ENCODE results near the gene TMEM135. TPM values are rescaled to one million over a fixed set of nuclear protein-coding genes. Genes with fewer than 3 reads are reported as not detected.
A peak's percentile ranks its signal among the peaks of the same experiment; 100 is the strongest.
"Not testable (repeated sequence)": the region's sequence is repeated elsewhere in the genome, so short reads cannot be mapped to it uniquely, and the experiment has no call there.

TMEM135 gene
- total RNA-seq, 2 experiments from 2014 or later = 30.1 to 30.8 TPM

DNA sequence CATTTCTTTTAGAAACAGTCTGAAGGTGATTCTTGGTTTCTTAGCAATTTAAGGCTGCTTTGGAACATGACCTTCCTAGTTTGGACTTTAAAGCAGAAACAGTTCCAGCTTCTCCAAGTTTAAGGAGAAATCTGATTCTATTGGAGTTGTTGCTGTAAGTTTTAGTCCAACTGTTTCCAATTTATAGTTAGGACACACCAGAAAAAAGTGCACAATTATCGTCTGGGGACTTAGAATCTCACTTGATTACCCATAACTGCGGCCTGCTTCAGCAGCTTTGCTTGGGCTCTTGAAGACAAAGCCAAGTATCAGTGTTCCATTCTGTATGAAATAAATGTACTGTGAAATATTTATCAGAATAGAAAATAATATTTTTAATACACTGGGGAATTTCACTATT lies 246.6 kb downstream of the TMEM135 start:
- H3K27ac Mint-ChIP-seq = no peak overlapping the region
- no peaks in the 10 kb centered on the region for H3K27me3 Mint-ChIP-seq
- DNase-seq (no peak), ATAC-seq (no peak)
- H3K4me3 Mint-ChIP-seq = no peak overlapping the region
- peaks cover 3% of the 10 kb centered on the region for H3K9me3 Mint-ChIP-seq (ENCODE audit: low read depth)
- H3K36me3 Mint-ChIP-seq = peaks cover 10% of the 10 kb centered on the region
- CTCF ChIA-PET = interaction anchor here (0.7 kb wide), 1 partner anchor 289 kb away, joined by 3 read pairs; no protein-coding TSS in a partner anchor
- H3K4me1 Mint-ChIP-seq = no peaks in the 10 kb centered on the region

DNA sequence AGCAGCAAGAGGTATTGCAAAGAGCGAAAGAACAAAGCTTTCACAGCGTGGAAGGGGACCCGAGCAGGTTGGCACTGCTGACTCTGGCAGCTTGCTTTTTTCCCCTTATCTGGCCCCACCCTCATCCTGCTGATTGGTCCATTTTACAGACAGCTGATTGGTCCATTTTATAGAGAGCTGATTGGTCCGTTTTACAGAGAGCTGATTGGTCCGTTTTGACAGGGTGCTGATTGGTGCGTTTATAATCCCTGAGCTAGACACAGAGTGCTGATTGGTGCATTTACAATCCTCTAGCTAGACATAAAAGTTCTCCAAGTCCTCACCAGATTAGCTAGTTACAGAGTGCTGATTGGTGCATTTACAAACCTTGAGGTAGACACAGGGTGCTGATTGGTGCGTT lies 247.9 kb downstream of the TMEM135 start:
- not testable (repeated sequence) for H3K4me1 Mint-ChIP-seq; H3K4me3 Mint-ChIP-seq; DNase-seq; H3K36me3 Mint-ChIP-seq; H3K27ac Mint-ChIP-seq; H3K27me3 Mint-ChIP-seq; H3K9me3 Mint-ChIP-seq (ENCODE audit: low read depth); ATAC-seq
- CTCF ChIA-PET = interaction anchor here (1.0 kb wide), 1 partner anchor 305 kb away, joined by 3 read pairs; no protein-coding TSS in a partner anchor

DNA sequence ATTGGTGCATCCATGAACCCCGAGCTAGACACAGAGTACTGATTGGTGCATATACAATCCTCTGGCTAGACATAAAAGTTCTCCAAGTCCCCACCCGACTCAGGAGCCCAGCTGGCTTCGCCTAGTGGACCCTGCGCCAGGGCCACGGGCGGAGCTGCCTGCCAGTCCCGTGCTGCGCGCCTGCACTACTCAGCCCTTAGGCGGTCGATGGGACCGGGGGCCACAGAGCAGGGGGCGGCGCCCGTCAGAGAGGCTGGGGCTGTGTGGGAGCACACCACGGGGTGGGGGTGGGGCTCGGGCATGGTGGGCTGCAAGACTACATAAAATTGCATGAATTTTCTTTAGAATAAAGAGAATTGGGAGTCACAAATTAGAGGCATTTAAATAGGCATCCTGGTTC lies 248.6 kb downstream of the TMEM135 start:
- Mint-ChIP-seq H3K27ac (no peak overlapping the region), H3K36me3 (peaks cover 10% of the 10 kb centered on the region), H3K9me3 (ENCODE audit: low read depth) (peaks cover 3% of the 10 kb centered on the region), H3K27me3 (no peaks in the 10 kb centered on the region), H3K4me3 (no peak overlapping the region), H3K4me1 (no peaks in the 10 kb centered on the region)
- DNase-seq (no peak), ATAC-seq (no peak)
- CTCF ChIA-PET = interaction anchor here (1.0 kb wide), 1 partner anchor 306 kb away, joined by 3 read pairs; no protein-coding TSS in a partner anchor

DNA sequence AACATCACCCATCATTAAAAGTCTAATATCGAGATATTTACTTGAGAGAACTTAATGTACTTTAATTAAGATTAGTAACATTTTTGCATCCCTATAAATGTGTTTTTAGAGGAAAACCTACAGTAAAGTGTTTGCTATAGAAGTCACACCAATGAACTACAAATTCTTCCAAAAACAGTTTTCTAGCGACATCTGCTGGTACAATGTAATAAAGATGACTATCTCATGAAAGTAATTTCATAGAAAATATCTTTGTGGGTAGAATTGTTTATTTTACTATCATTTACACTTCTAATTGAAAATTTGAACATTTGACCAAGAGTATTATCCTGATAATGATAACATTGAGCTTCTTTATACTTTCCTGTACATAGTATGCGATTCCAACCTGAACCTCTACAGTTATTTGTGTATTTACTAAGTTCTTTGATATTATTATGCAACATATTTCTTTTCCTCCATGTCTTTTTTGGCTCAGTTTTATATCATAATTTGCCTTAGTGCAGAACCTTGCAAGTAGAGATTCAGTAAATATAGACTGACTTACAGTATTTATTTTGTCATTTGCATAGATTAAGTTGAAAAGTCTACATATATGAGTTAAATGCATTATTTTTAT lies 252.7 kb downstream of the TMEM135 start:
- no peaks in the 10 kb centered on the region for H3K27me3 Mint-ChIP-seq
- CTCF ChIA-PET = interaction anchor here (0.8 to 2.8 kb wide), 6 partner anchors 11 to 367 kb away, joined by 3 to 21 read pairs (median 3); no protein-coding TSS in a partner anchor
- peaks cover 1% of the 10 kb centered on the region for H3K9me3 Mint-ChIP-seq (ENCODE audit: low read depth)
- H3K4me3 Mint-ChIP-seq = no peak overlapping the region
- H3K4me1 Mint-ChIP-seq = no peaks in the 10 kb centered on the region
- H3K27ac Mint-ChIP-seq = no peak overlapping the region
- peaks cover 7% of the 10 kb centered on the region for H3K36me3 Mint-ChIP-seq
- DNase-seq = no peak
- ATAC-seq = no peak

DNA sequence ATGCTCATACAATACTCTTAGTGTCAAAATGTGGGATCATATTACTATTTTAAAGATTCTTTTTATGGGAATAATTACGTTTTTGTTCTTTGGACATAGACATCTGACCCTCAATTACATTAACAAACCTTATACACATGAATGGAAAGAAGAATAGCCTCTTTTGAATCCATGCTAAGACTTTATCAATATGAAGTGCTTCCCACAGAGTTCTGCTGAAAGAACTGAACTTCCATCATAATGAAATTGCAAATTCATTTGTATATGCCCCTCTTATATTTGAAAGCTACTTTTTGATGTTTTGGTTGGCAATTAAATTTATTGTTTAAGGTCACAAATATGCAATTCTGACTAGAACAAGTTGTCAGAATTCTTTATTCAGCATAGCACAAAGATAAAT lies 254.9 kb downstream of the TMEM135 start:
- Mint-ChIP-seq H3K27ac (no peak overlapping the region), H3K9me3 (ENCODE audit: low read depth) (no peaks in the 10 kb centered on the region), H3K36me3 (peaks cover 4% of the 10 kb centered on the region), H3K4me3 (no peak overlapping the region), H3K27me3 (no peaks in the 10 kb centered on the region), H3K4me1 (no peaks in the 10 kb centered on the region)
- CTCF ChIA-PET = interaction anchor here (2.0 kb wide), 1 partner anchor 354 kb away, joined by 6 read pairs; no protein-coding TSS in a partner anchor
- DNase-seq (no peak), ATAC-seq (no peak)

DNA sequence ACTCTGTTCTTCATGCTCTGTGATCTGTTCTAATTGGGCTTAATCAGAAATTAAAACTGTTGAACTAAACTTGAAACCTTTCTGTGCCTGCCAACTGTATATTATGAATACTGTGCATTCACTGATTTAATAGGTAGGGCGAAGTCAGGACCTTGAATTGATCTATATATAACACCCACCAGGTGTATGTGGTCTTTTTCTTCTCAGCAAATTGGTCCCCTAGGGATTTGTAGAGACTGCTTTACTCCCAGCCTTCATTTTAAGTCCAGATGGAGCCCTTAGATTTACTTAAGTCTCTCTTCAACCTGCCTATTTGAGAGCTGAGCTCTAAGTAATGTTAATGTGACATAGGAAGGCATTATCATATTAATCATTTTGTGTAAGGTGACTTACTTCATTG lies 257.5 kb downstream of the TMEM135 start:
- ATAC-seq = no peak
- Mint-ChIP-seq H3K4me1 (peaks cover 10% of the 10 kb centered on the region), H3K27me3 (no peaks in the 10 kb centered on the region), H3K27ac (no peak overlapping the region), H3K9me3 (ENCODE audit: low read depth) (no peaks in the 10 kb centered on the region), H3K4me3 (no peak overlapping the region), H3K36me3 (peaks cover 10% of the 10 kb centered on the region)
- CTCF ChIA-PET = interaction anchor here (1.6 to 2.2 kb wide), 2 partner anchors 340 to 356 kb away, joined by 4 to 8 read pairs; partner anchors contain the start of gene FZD4
- no peak for DNase-seq

DNA sequence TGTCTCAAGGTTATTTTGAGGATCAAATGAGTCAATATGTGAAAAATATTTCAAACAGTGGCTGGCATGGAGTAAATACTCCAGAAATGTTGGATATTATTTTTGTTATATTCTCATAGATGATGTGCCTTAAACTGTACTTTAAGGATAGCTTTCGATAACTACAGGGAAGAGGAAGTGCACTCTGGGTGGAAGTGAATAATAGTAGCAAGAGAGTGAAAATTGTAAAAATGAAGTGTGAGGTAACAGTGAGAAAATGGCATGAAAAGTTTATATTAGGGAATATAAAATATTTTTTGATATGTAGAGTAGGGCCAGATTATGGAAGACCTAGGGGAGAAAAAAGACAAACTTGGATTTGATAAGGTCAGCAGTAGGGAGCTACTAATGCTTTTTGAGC lies 258.9 kb downstream of the TMEM135 start:
- Mint-ChIP-seq H3K27ac (no peak overlapping the region), H3K36me3 (peaks cover 10% of the 10 kb centered on the region)

DNA sequence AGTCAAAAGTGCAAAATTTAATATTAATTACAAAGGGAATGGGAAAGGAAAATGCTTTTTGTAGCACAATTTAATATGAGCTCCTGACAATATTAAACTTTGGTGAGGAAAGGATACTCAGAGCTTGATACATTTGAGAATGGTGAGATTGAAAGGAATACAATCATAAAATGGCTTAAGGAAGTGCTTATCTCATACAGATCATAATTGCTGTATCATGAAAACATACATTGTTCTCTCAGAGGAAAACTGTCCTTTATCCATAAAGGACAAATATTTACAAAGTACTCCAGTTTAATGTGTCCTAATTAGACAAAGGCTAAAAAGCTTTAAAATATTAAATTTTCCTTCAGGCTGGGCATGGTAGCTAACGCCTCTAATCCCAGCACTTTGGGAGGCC lies 260.4 kb downstream of the TMEM135 start:
- peaks cover 14% of the 10 kb centered on the region for H3K4me1 Mint-ChIP-seq
- ATAC-seq = no peak
- no peak for DNase-seq
- no peaks in the 10 kb centered on the region for H3K9me3 Mint-ChIP-seq (ENCODE audit: low read depth)
- no peaks in the 10 kb centered on the region for H3K27me3 Mint-ChIP-seq
- H3K4me3 Mint-ChIP-seq = no peak overlapping the region
- CTCF ChIA-PET = interaction anchor here (3.3 kb wide), 1 partner anchor 360 kb away, joined by 13 read pairs; no protein-coding TSS in a partner anchor
- peaks cover 10% of the 10 kb centered on the region for H3K36me3 Mint-ChIP-seq
- no peak overlapping the region for H3K27ac Mint-ChIP-seq

More for the DNA sequence above, 258.9 kb downstream of the TMEM135 start:
- Mint-ChIP-seq H3K4me1 (peaks cover 14% of the 10 kb centered on the region), H3K27me3 (no peaks in the 10 kb centered on the region), H3K4me3 (no peak overlapping the region), H3K9me3 (ENCODE audit: low read depth) (no peaks in the 10 kb centered on the region)
- DNase-seq (no peak), ATAC-seq (no peak)
- CTCF ChIA-PET = interaction anchor here (1.6 to 2.2 kb wide), 2 partner anchors 341 to 357 kb away, joined by 4 to 8 read pairs; partner anchors contain the start of gene FZD4

DNA sequence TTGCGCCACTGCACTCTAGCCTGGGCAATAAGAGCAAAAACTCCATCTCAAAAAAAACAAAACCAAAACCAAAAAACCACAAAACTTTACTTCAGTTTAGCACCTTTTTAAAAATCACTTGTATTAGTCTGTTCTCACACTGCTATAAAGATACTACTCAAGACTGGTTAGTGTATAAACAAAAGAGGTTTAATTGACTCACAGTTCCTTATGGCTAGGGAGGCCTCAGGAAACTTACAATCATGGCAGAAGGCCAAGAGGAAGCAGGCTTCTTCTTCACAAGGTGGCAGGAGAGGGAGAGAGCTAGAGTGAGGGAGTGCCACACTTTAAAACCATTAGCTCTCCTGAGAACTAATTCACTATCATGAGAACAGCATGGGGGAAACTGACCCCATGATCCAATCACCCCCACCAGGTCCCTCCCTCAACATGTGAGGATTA lies 261.3 kb downstream of the TMEM135 start:
- peaks cover 14% of the 10 kb centered on the region for H3K4me1 Mint-ChIP-seq
- ATAC-seq (no peak), DNase-seq (no peak)
- CTCF ChIA-PET = interaction anchor here (3.3 kb wide), 1 partner anchor 360 kb away, joined by 13 read pairs; no protein-coding TSS in a partner anchor
- no peaks in the 10 kb centered on the region for H3K27me3 Mint-ChIP-seq
- H3K27ac Mint-ChIP-seq = no peak overlapping the region
- H3K4me3 Mint-ChIP-seq = no peak overlapping the region
- H3K36me3 Mint-ChIP-seq = peaks cover 10% of the 10 kb centered on the region
- H3K9me3 Mint-ChIP-seq (ENCODE audit: low read depth) = no peaks in the 10 kb centered on the region

DNA sequence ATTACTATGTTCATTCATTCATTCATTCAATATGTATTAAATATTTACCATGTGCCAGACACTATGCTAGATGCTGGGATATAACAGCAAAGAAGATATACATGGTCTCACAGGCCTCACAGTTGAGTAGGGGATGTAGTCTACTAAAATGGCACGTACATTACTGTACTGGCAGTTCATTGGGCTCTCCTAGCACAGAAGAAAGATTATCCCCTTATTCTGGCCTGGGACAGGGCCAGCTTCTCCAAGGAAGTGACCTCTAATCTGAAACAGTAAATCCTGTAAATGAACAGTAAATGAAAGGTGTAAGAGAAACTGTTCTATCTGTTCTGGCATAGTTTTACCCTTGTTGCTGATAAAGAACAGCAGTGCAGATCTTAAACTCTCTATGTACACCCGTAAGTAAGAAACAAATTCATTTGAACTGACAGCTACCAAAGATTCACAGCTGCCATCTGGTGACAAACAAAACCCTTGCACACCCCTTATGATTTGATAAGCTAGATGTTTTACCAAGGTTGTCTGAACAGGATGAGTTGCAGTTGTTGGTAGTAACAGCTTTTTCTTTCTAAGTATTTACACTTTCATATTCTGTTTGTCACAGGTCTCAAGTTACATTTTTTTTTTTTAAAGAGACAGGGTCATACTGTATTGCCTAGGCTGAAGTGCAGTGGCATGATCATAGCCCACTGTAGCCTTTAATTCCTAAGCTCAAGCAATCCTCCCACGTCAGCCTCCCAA lies 263.1 kb downstream of the TMEM135 start:
- ATAC-seq = peak; percentile 57
- H3K4me3 Mint-ChIP-seq = no peak overlapping the region
- H3K27ac Mint-ChIP-seq = no peak overlapping the region
- H3K27me3 Mint-ChIP-seq = no peaks in the 10 kb centered on the region
- CTCF ChIA-PET = interaction anchor here (1.4 to 3.3 kb wide), 3 partner anchors 10 to 362 kb away, joined by 3 to 13 read pairs (median 4); no protein-coding TSS in a partner anchor
- no peaks in the 10 kb centered on the region for H3K9me3 Mint-ChIP-seq (ENCODE audit: low read depth)
- H3K4me1 Mint-ChIP-seq = peaks cover 14% of the 10 kb centered on the region
- peaks cover 10% of the 10 kb centered on the region for H3K36me3 Mint-ChIP-seq
- DNase-seq = no peak

DNA sequence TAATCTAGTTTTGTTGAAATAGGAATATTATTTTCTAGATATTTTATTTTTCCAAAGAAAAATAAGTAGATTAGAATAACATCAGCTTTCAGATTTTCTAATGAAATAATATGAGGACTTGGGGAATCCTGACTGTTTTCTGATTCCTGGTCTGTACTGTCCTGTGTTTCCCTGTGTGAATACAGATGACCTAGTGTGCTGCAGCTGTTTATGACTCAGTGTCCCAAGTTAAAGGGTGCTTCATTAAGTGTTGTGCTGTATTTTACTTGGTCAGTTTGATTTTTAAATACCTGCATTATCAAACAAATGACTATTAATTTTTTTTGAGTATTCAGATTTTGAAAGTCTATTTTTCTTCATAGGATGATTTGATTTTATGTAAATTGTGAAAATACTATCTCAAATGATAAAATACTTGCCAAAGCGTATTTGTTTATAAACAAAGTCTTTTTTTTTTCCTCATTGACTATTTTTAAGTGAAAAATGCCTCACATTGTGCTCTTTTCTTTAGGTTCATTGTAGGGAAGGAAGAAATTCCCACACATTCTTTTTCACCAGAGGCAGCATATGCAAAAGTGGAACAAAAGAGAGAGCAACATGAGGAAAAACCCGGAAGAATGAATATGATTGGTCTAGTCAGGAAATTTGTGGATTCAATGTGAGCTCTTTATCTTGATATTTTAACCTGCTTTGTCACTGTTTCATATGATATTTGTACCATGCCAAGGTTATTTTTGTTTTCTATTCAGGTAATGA lies 264.2 kb downstream of the TMEM135 start:
- CTCF ChIA-PET = interaction anchor here (1.4 kb wide), 1 partner anchor 12 kb away, joined by 3 read pairs; no protein-coding TSS in a partner anchor
- no peak overlapping the region for H3K4me3 Mint-ChIP-seq
- peaks cover 6% of the 10 kb centered on the region for H3K36me3 Mint-ChIP-seq
- ATAC-seq = no peak
- no peak for DNase-seq
- peaks cover 14% of the 10 kb centered on the region for H3K4me1 Mint-ChIP-seq
- no peaks in the 10 kb centered on the region for H3K27me3 Mint-ChIP-seq
- H3K9me3 Mint-ChIP-seq (ENCODE audit: low read depth) = no peaks in the 10 kb centered on the region
- H3K27ac Mint-ChIP-seq = no peak overlapping the region

DNA sequence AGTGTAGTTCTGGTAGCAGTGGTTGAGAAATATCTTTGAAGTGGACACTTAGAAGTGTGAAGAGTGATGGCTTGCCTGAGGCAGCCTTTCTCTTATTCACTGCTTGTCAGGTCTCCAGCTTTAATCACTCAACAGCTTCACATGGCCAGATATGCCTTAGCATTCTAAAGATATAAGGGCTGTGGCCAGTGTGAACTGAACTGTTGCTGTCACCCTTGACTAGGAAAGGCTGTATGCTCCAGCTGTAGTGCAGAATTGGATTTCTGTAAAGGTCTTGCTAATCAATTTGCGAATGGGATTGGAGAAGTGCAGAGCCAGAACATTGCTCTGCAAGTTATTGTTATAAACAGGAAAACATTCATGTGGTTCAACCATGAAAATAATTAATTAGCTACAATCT lies 266.7 kb downstream of the TMEM135 start:
- DNase-seq (no peak), ATAC-seq (no peak)
- CTCF ChIA-PET = no interaction called here
- H3K36me3 Mint-ChIP-seq = no peaks in the 10 kb centered on the region
- H3K4me3 Mint-ChIP-seq = no peak overlapping the region
- no peaks in the 10 kb centered on the region for H3K9me3 Mint-ChIP-seq (ENCODE audit: low read depth)
- H3K27ac Mint-ChIP-seq = no peak overlapping the region
- H3K27me3 Mint-ChIP-seq = no peaks in the 10 kb centered on the region
- peaks cover 4% of the 10 kb centered on the region for H3K4me1 Mint-ChIP-seq

DNA sequence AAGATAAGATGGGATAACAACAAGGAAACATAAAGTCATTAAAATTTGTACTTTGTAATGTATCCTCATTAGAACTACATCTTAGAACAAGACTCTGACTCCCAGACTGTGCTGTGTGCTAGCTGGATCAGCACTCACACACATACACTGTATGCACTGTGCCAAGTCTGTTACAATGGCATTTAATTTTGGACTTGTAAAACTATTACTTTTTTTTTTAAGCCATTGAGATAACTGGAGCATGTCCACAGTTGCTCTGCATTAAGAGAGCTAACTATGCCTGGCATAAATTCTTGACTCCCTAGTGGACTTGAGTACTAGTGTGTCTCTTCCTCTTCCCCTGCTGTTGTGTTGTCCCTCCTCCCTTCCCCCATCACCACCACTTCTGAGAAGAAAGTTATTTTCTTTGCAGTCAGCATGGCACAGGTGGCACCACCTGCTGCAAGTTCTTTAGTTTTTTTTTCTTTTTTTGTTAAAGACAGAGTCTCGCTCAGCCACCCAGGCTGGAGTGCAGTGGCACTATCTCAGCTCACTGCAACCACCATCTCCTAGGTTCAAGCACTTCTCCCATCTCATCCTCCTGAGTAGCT lies 268.6 kb downstream of the TMEM135 start:
- no peak overlapping the region for H3K27ac Mint-ChIP-seq
- peaks cover 2% of the 10 kb centered on the region for H3K36me3 Mint-ChIP-seq
- no peaks in the 10 kb centered on the region for H3K9me3 Mint-ChIP-seq (ENCODE audit: low read depth)
- DNase-seq = no peak
- no peaks in the 10 kb centered on the region for H3K27me3 Mint-ChIP-seq
- CTCF ChIA-PET = interaction anchor here (0.9 kb wide), 1 partner anchor 284 kb away, joined by 3 read pairs; no protein-coding TSS in a partner anchor
- H3K4me1 Mint-ChIP-seq = no peaks in the 10 kb centered on the region
- H3K4me3 Mint-ChIP-seq = no peak overlapping the region
- no peak for ATAC-seq

Measured in activated CD8-positive, alpha-beta memory T cell treated with anti-CD3 and anti-CD28 coated beads, Interleukin-2, amount 10 ng/mL, durations not matched to agents 7 days and 5 days (primary cell).